GM20431 (cell line): ENCODE measurements around the gene CCNC.

ENCODE experiments used
- in situ Hi-C: fragments of 300-500 bp; cut with MseI, MboI; formaldehyde crosslinking; loops from one replicate; pipeline ENCODE4 v1.15.0; 2020; ENCODE audit warnings: low sequenced_read_pairs; ENCODE audit not compliant: unreplicated experiment

The CCNC gene

GRCh38 chr6:99568103-99568933 lies at the start of gene CCNC:
TSS of gene CCNC (minus strand) at chr6:99568660. CDS start at chr6:99568527, 133 bp downstream.
- in situ Hi-C loops: no loop called here

DNA sequence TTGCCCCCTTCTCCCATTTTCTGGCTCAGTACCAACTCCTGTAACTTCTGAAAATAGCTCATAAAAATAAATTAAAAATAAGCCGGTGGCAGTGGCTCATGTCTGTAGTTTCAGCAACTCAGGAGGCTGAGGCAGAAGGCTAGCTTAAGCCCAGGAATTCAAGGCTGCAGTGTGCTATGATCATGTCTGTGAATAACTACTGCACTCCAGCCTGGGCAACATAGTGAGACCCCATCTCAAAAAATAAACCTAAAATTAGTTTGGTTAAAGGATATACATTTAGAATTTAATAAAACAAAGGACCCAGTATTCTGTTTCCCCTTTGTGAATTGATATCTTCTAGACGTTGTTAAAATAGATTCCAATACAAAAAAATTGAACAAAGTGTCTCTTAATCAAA lies 48.7 kb upstream of the CCNC start:
- in situ Hi-C loops: no loop called here

- in situ Hi-C loops: no loop called here
Measured at GRCh38 chr6:99614430-99615186, 46.1 kb upstream of the CCNC start.

GRCh38 chr6:99613705-99614429 lies 45.4 kb upstream of the CCNC start:
- in situ Hi-C loops: no loop called here

DNA sequence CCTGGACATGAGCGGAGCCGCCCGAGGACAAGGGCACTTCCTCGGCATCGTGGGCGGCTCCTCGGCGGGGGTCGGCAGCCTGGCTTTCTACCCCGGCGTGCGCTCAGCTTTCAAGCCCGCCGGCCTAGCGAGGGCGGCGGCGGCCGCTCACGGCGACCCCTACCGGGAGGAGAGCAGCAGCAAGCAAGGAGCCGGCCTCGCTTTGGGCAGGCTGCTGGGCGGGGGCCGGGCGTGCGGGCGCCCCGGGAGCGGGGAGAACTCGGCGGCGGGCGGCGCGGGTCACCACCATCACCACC lies 44.9 kb upstream of the CCNC start:
- in situ Hi-C loops: no loop called here

DNA sequence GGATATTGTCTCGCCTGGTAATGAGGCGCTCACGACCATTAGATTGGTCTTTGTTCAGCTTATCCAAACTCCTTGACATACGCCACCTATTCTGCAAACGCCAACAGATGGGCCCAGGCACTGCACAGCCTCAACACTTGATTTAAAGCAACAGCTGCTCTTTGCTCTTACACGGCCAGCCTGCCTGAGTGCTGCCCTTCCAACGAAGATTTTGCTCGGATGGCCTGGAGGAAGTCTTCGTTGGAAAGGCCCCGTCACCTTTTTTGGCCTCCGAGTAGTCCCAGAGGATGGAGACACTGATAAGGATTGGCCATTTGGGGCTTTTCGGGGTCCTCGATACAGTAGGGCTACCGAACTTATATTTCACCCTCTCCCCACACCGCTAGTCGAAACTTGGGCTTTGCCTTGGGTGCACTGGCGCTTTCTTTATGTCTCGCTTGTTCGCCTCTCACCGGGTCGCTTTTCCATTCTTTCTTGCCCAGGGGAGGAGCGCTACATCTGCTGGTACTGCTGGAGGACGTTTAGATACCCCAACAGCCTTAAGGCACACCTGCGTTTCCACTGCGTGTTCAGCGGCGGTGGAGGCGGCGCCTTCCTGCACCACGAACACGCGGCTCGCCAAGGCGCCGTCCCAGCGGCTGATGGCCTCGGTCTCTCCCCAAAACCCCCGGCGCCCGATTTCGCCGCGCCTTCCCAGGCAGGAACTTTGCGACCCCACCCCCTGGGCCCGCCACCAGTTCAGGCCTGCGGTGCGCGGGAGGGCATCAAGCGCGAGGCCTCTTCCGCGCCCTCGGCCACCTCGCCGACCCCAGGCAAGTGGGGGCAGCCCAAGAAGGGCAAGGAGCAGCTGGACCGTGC lies 44.3 kb upstream of the CCNC start:
- in situ Hi-C loops: no loop called here

- in situ Hi-C loops: no loop called here
Measured at GRCh38 chr6:99611148-99611547, 42.7 kb upstream of the CCNC start.

DNA sequence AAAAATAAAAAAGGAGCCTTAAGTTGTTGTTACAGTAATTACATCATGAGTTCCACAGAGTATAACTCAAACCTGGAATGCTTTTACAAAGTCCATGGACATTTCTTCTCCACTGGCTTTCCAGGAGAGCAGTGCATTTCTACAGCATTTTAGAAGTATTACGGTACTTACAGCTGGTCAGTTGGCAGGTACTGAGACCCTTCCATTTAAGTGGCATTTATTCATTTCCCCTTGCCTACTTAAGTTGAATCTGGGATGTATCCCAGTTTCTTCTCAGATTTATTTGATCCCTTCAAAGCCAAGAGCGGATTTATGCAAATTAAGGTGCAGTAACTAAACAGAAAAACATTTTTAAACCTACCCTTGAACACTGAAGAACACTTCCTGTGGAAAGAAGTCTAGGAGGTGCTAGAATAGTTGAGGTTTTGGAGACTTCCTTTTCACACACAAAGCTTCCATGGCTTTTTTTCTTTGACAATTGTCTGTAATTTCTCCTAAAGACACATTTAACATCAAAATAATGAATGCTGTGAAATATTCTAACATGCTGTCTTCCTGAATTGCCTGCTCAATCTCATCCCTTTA lies 41.5 kb upstream of the CCNC start:
- in situ Hi-C loops: no loop called here

- in situ Hi-C loops: no loop called here
Measured at GRCh38 chr6:99608886-99609482, 40.5 kb upstream of the CCNC start.

- in situ Hi-C loops: no loop called here
Measured at GRCh38 chr6:99608059-99608885, 39.8 kb upstream of the CCNC start.

DNA sequence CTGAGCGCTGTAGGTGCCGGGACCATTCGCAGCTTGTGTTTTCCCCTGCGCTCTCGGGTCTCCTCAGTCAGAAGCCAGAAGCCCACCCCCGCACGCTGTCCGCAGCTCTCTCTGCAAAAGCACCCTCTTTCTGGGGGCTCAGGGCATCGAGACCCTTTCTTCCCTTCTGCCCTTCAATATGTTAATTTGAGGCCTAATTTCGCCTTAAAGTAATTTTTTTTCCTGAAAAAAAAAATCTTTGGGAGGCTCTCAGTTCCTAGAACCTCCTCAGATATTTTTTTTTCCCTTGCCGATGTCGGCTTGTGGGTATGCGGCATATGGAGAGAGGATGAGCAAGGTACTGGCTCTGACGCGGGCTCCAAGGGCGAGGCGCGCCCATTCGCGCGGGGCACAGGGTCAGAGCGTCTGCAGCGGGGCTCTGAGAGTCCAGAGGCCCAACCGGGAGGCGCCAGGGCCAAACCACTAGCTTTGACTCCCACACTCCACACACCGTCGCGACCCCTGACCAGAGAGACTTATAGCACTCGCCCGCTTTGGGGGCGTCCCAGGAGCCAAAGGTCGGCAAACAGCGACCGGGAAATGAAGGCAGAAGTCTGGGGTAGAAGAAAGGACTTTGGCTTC lies 39.1 kb upstream of the CCNC start:
- in situ Hi-C loops: no loop called here

DNA sequence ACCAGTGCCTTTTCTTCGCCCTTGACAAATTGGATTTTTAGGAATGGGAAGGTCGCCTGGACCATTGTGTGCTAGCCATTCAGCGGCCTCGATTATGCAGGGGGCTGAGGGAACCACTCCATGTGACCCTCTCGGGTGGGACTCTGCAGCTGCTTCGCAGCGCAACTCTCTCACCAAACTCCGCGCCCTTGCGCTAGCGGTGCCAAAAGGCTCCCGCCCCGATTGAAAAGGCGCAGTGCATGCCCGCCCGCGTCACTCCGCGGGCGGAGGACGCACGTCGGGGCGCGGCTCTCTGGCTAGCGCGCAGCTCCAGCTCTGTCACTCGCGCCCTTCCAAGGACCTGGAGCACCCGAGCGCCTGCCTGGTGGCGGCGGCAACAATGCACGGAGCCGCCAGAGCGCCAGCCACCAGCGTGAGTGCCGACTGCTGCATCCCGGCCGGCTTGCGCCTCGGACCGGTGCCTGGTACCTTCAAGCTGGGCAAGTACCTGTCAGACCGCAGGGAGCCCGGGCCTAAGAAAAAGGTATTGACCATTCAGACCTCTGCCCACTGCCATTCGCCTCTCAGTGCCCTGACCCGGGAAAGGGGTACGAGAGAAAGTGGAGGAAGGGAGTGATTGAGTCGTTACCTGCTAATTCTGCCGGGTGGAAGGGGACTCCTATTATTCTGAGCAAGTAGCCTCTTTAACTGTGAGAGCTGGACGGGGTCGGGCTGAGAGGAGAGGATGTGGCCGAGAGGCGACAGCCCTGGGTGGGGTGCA lies 38.4 kb upstream of the CCNC start, which contains the start of gene PRDM13:
TSS of gene PRDM13 (plus strand) at position 178 of the 760 bp plus-strand sequence. CDS start at position 380, 202 bp downstream.
- in situ Hi-C loops: no loop called here

GRCh38 chr6:99605911-99606655 lies 37.6 kb upstream of the CCNC start:
- in situ Hi-C loops: no loop called here

DNA sequence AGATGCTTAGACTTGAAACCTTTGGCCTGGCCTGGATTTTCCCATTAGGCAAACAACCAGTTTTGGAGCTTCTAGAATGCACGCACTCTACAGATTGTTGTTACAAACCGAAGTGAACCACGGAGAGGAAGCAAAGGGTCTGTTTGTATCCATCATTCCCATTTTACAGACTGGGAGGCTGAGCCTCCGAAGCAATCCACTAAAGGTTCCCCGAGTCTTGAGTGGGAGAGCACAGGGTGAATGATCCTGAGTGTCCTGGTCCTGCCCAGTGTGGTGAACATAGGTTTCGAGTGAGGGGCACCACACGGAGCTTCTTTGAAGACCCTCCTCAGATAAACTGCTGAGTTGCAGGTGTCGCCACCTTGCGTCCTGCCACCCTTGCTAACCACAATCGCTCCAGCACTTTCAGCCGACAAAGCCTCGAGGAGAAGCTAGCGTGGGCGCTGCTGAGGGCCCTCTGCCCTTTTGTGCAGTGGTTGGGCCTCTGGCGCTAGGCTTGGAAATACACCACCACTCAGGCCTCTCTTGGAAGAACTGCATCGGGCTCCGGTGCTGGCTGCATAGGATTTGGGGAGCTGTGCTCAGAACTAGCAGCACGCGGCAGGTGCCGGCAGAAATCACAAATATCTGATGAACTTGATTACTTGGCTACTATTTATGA lies 36.7 kb upstream of the CCNC start:
- in situ Hi-C loops: no loop called here

DNA sequence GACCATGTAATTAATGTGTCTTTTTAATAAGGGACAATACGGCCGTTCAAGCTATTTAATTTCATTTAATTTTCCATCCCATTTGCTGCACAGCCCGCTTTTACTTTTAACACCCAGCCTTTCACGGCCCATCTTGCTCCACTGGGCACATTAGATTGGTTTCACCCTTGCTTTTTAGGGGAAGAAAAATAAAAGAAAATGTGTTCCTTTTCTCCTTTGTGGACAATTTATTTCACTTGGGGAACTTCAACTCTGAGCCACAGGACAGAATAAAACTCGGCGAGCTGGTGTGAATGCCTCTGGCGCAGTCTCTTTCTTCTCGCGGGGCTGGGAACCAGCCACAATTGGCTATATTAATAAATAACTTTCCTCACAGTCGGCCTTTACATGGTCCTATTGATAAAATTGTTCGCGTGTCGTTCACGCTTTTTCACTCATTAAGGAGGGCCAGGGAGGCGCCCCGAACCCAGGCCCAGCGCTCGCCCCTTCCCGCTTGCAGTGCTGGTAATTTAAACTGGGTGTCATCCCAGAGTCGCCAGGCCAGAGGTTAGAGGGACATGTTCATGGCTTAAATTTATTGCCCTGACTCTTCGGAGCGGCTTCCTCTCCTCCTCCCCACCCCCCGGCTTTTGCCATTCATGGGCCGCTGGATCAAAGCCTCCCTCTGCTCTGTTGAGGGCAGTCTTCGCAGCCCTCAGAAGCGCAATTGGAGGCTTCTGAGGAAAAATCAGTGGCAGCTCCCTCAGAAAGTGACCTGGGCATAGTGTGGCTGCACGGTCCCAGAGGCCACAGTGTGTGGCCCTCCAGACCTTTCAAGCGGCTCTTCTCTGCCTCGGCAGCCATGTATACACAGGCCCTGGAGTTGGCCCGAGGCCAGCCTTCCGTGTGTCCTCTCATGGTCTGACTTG lies 36.0 kb upstream of the CCNC start:
- in situ Hi-C loops: no loop called here
